KOPT-K1 (cell line): ENCODE results near the gene TSACC.

Experiments
- H3K27ac ChIP-seq: fragments of 200-600 bp; sonication (generic); 2 replicates; pipeline ENCODE4 v1.5.1; 2016; ENCODE audit warnings: antibody characterized with exemption, mild to moderate bottlenecking, low read depth, low read length; ENCODE audit not compliant: poor library complexity, severe bottlenecking
- H3K36me3 ChIP-seq: fragments of 200-600 bp; sonication (generic); 2 replicates; pipeline ENCODE4 v1.5.1; 2017; ENCODE audit warnings: antibody characterized with exemption, mild to moderate bottlenecking, low read length, moderate library complexity; ENCODE audit not compliant: insufficient read depth
- H3K9me3 ChIP-seq: fragments of 200-600 bp; sonication (generic); 2 replicates; pipeline ENCODE4 v1.5.1; 2017; ENCODE audit warnings: antibody characterized with exemption, low read length, mild to moderate bottlenecking; ENCODE audit not compliant: insufficient read depth, poor library complexity, severe bottlenecking

Gene TSACC

DNA sequence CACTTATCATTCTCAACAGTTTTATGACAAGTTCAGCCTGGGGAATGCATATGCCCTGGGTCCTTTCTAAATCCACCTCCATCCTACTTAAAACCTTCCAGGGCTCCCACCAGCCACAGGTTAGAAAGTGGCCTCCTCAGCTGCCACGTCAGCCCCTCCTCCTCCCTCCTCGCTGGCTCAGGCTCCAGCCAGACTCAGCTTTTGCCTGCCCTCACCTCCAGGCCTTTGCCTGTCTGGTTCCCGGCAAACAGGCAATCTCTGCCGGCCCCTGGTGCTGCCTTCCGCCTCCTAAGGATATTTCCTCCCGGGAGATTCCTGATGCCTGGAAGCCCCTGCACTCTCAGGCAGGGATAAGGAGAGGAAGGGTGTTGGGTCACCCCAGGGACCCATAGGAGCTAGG is 40.2 kb downstream of the TSACC start:
- Histone ChIP-seq H3K27ac (no peak overlapping the region), H3K36me3 (no peaks in the 10 kb centered on the region), H3K9me3 (no peaks in the 10 kb centered on the region)

DNA sequence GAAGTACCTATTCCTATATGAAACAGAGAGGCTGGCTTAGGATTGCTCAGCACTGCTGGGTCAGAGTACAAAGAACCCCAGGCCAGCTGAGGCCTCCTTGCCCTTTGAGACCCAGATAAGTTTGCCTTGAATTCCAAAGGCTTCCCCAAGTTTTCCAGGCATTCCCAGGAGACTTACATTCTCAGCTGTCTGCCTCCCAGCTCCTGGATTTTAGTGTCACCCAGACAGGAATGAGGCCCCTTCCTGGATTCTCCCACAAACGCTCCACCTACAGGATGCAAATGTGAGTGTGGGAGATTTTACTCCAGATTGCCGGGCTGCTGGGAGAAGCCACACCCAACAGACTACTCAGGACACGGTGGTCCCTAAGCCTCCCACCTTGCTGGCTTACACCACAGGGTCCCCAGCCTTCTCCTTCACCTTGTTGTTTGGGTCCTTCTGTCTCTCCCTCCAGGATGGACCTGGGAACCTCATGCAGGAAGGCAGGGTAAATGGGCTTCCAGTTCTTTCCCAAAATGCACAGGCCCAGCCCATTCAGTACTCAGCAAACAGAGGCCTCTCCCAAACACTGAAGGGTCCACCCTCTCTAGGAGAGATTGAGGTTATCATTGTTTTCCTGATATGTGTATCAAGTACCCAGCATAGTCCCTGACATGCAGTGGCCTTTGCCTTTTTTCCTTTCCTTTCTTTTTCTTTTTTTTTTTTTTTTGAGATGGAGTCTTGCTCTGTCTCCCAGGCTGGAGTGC is 41.3 kb downstream of the TSACC start:
- Histone ChIP-seq H3K9me3 (no peaks in the 10 kb centered on the region), H3K27ac (no peak overlapping the region), H3K36me3 (no peaks in the 10 kb centered on the region)

DNA sequence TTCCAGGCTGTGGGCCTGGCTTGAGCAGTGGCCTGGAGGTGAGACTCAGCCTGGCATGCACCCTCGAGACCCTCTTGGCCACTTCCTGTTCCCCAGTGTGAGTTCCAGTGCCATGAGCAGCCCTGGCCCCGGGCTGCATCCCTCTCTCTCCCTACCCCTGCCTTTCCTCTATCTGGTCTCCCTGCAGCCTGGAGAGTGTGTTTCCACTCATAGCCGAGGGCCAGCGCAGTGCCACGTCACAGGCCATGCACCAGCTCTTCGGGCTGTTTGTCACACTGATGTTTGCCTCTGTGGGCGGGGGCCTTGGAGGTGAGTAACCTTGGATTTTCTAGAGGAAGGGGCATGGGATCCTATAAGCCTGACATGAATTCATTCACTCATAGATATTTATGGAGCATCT is 44.2 kb downstream of the TSACC start:
- Histone ChIP-seq H3K9me3 (no peaks in the 10 kb centered on the region), H3K36me3 (no peaks in the 10 kb centered on the region), H3K27ac (no peak overlapping the region)

DNA sequence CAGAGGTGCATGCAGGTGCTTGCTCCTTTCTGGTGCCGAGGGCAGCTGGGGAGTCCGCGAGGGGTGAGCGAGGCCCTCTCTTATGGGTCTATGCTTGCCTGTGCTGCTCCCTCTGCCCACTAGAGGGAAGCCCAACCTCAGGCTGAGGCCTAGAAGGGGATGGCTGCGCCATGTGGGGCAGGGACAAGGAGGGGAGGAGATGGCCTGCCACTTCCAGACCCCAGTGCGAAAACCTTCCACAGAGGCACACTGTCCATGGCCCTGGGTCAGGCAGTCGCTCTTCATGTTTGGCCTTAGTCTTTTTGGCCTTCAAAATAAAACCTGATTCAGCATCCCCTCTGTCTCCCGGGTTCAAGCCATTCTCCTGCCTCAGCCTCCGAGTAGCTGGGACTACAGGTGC is 44.7 kb downstream of the TSACC start:
- Histone ChIP-seq H3K9me3 (no peaks in the 10 kb centered on the region), H3K27ac (no peak overlapping the region), H3K36me3 (no peaks in the 10 kb centered on the region)

DNA sequence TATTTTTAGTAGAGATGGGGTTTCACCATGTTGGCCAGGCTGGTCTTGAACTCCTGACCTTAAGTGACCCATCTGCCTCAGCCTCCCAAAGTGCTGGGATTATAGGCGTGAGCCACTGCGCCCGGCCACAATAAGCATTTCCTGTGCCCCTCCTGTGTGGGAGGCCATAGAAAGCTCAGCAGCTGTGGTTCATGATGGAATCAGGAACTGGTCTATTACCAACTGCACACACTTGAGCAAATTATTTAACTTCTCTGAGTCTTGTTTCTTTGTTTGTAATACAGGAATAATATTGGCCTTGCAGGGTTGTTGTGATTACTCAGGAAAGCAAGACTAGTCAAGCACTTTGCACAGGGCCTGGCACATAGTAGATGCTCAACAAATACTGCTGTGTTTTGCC is 45.7 kb downstream of the TSACC start:
- no peak overlapping the region for H3K27ac ChIP-seq
- H3K9me3 ChIP-seq = no peaks in the 10 kb centered on the region
- no peaks in the 10 kb centered on the region for H3K36me3 ChIP-seq

DNA sequence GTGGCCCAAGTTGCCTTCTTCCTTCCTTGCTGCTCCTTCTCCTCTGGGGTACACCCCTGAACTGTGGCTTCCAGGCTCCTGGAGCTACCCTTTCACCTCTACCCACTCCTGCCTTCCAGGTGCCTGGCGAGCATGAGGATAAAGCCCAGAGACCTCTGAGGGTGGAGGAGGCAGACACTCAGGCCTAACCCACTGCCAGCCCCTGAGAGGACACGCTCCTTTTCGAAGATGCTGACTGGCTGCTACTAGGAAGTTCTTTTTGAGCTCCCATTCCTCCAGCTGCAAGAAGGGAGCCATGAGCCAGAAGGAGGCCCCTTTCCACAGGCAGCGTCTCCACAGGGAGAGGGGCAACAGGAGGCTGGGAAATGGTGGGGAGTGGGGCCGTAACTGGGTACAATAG is 46.3 kb downstream of the TSACC start:
- no peak overlapping the region for H3K27ac ChIP-seq
- H3K9me3 ChIP-seq = no peaks in the 10 kb centered on the region
- H3K36me3 ChIP-seq = no peaks in the 10 kb centered on the region

DNA sequence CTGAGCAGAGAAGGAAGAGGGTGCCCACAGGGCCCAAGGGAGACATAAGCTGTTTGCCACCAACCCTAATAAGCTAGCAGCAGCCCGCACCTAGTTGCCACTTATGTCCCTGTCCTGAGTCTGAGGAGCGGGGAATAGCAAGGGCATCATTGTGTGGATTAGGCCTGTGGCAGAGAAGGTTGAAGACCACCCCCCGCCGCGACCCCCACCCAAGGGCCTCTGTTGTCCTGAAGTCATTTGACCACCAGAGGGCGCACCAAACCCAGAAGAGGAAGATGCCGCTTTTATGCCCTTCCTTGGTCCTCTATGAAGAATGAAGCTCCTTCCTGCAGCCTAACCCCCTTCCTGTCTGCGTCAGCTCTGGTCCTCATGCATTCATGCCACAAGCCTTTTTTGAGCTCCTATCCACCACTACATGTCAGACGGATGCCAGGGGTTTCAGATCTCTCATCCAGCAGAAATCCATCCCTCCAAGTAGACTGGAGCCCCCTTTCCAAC is 47.3 kb downstream of the TSACC start:
- Histone ChIP-seq H3K27ac (no peak overlapping the region), H3K9me3 (no peaks in the 10 kb centered on the region), H3K36me3 (no peaks in the 10 kb centered on the region)

DNA sequence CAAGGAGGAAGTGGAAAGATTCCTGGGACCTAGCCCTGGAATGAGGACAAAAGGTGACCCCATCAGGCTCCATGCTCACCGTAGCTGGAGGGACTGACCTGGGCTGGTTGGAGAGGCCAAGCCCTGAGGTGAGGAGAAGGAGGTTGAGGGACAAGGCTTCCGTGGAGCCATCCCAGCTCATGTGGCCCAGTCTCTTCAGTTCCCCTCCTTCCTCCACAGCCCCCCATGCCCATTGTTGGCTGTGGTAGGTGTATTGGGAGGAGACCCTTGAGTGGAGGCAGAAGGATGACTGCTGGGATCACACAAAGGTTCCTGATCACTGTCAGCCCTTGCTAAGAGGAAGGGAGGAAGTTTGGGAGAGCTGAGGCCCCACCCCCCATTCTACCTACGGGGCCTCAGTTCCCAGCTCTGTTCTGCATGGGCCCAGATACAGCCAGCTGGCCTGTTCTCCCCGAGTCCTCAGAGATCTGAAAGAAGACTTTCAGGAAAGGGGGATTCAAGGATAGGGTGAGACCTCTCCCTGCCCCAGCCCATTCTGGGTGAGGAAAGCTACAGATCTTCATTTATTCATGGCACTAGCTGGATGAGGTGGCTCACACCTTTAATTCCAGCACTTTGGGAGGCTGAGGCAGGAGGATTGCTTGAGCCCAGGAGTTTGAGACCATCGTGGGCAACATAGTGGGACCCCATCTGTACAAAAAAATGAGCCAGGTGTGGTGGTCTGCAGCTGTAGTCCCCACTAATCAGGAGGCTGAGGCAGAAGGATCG is 48.0 kb downstream of the TSACC start:
- Histone ChIP-seq H3K9me3 (no peaks in the 10 kb centered on the region), H3K36me3 (no peaks in the 10 kb centered on the region), H3K27ac (no peak overlapping the region)

DNA sequence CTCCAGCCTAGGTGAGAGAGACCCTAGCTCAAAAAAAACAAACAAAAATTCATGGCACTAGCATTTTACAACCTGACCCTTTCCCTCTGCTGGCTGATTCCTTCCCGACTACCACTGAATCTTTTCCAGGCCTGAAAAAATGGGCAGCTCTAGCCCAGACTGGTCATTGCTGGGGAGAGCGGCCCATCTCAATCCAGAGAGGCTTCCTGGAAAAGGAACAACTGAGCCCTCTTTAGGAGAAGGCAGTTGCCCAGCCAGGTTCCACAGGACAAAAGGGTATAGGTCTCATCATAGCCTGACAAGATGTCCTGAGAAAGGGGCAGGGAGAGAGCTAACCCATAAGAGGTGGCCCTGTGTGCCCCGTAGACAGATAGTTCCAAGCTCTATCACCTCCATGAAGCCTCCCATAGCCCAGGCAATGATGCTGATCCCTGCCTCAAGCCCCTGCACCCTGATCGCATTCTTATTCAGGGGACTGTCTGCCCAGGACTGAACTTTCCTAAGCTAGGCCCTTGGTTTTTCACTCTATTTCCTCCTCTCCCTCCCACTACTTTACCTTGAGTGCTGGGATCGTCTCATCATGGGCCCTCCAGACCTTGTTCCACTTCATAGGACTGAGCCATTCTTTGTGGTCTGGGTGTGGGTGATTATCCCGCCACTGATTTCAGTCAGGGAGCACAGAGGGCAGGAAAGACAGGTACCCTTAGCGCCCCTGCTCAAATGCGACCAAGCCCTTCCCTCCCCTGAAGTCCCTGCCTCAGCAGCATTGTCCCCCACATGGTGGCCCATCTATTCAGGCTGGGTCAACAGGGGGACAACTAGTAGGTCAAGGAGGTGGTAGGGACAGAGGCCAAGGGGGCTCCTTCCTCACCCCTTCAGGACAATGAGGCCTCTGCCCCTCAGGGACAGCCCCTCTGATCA is 48.9 kb downstream of the TSACC start:
- H3K27ac ChIP-seq = no peak overlapping the region
- H3K36me3 ChIP-seq = no peaks in the 10 kb centered on the region
- H3K9me3 ChIP-seq = no peaks in the 10 kb centered on the region

DNA sequence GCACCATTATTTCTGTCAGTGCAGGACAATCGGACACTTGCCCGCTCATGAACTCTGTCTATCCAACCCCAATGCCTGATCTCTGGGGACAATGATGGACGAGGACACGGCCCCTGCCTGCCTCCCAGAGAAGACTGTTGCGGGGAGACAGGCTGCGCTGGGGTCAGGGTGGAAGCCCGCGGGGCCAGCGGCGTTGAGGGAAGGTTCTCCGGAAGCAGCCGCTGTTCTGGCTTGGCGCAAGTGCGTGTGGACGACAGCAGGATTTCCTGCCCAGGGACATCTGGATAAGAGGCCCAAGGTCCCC is 49.5 kb downstream of the TSACC start:
- Histone ChIP-seq H3K27ac (no peak overlapping the region), H3K9me3 (no peaks in the 10 kb centered on the region), H3K36me3 (no peaks in the 10 kb centered on the region)

DNA sequence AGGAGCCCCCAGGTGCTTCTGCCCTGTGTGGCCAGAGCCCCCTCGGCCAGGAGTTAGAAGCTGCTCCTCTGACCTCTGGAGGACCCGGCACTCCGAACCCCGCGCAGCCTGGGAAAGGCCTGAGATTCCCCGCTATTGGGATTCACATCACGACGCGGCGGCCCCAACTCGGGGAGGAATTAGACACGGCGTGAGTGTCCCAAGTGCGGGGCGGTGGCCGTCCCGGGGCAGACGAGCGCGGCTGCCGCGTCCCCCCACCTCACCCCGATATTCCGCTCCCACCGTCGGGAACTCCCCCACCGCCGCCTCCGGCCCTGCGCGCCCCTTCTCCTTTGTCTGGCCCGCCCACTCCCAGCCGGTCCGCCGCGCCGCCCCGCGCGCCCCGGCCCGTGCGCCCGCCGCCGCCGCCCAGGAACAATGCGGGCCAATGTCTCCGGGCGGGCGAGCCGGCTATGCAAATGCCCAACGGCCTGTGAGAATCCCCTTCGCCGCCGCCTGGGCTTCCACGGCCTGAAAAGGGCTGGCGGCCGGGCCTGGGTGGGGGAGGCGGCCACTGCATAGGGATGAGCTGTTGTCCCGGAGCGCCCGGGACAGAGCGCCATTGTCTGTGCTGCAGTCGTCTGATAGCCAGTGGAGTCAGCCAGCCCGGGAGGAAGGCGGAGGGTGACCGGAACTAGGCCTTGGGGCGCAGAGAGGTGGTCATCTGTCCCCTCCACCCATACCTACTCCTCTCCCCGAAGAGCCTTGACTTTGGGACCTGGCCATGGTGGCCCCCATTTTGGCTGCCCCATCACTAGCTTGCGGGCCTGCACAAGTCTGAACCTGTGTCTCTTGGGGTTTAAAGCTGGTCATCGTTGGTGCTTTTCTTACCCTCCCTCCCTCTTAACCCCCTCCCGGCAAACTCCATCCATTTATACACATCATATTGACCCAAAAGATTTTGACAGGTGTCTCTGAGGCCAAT is 50.1 kb downstream of the TSACC start:
- H3K36me3 ChIP-seq = no peaks in the 10 kb centered on the region
- no peaks in the 10 kb centered on the region for H3K9me3 ChIP-seq
- H3K27ac ChIP-seq = no peak overlapping the region

DNA sequence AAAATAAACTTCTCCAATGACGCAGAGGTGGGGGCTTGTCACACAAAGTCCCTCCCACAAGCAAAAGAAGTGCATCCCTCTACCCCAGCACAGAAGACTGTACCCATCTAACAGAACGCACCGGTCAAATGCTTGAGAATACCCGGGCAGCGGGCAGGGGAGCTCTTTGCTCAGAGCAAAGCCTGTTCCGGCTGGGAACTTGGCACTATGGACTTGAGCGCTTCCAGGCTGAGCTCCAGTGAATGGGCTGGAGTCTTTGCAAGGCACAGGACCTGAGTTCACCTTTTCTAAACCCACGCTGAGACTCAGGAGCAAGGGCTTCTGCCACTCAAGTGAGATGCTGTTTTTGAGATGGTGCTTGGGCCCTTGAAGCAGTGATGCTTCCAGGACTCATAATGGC is 51.0 kb downstream of the TSACC start:
- no peaks in the 10 kb centered on the region for H3K36me3 ChIP-seq
- H3K9me3 ChIP-seq = no peaks in the 10 kb centered on the region
- H3K27ac ChIP-seq = no peak overlapping the region

DNA sequence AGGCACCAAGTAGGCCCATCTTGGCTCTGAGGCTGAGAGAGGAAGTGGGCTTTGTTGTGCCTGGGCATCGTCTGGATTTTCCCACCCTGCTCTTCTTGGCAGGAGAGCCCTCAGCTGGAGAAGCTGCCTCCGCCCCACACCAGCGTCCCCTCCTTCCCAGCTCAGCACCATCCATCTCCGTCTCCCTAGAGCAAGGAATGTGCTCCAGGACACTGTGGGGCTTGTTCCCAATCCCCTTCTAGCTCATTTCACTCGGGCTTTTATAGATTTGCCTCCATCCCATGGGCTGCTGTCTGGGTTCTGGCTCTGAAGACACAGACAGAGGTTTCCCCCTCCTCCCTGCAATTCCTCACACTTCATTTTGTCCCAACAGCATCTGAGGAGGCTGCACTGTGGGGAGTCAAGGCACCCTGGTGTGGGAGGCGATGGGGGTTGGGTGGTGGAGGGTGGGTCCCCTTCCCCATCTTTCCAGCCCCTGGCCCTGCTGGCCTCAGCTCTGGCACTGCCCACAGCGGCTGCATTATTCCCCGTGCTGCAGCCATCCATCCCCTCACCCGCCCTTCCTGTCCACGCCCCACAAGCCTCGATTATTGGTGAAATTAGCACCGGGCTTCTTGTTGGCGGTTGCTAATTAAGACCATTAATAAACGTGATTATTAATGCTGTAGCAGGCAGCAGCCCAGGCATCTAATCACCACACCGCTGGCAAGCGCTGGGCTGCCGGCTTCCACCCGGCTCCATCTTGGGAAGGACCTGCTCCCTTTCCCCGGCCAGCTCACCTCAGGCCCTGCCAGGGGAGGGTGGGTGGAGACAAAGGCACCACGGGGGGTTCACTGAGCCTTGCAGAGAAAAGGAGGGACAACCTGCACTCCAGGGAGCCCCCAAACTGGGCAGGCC is 52.4 kb downstream of the TSACC start:
- Histone ChIP-seq H3K36me3 (no peaks in the 10 kb centered on the region), H3K27ac (no peak overlapping the region), H3K9me3 (no peaks in the 10 kb centered on the region)

DNA sequence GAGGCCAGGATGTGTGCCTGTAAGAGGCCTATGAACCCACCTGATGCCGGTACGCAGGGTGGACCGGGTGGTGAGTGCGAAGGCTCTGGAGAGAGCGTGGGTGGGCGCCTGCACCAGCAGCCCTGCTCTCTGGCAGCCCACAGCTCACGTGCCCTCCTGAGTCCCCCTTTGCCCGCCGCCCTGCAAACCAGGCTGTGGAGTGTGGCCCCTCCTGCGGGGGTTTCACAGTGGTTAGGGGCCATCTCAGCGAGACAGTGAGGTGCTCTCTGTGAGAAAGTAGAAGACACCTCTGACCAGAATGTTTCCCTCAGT is 53.0 kb downstream of the TSACC start:
- Histone ChIP-seq H3K9me3 (no peaks in the 10 kb centered on the region), H3K36me3 (no peaks in the 10 kb centered on the region), H3K27ac (no peak overlapping the region)
